CD4-positive, alpha-beta T cell treated with Interleukin-15 for 4 hours (primary cell): Measurements from ENCODE around the gene OR2T11.
"Not testable (repeated sequence)": the region's sequence is repeated elsewhere in the genome, so short reads cannot be mapped to it uniquely, and the experiment has no call there.

Source experiments
- DNase-seq: peaks from one replicate; pipeline ENCODE4 v3.0.0-alpha.2; 2020; ENCODE audit warnings: low spot score

OR2T11 gene

DNA sequence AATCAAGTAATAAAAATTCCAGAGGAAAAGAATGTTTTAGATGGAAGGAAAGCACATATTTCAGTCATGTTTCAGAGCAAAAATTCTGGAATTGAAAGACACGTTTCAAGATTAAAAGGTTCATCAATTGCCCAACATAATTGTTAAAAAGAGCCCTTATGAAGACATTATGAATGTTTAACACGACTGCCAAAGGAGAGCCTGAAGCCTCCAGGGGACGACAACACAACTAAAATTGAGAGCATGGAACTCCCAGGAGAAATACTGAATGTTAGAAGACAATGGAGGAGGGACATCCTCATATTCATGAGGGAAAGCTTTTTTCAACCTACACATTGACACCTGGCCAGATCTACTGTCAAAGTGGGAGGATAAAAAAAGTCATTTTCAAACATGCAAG lies 16.0 kb downstream of the OR2T11 start:
- peak; percentile 45 for DNase-seq

DNA sequence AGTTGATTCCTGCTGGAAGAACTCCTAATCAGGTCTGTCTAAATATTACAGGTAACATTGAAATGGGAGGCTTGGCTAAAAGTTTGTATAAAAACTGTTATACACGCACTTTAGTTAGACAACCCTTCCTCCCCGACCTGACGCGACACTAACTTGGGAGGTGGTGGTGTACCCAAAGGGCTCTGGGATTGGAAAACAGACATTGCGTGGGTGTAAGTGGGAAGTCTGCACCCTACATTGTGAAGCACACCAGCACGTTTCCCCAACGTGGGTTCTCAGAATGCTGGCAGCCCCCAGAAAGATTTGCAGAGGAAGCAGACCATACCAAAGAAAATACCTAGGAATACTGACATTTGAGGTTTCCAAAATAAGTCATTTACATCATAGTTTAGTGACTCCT lies 16.8 kb downstream of the OR2T11 start:
- DNase-seq = no peak

GRCh38 chr1:248613742-248614141 lies 21.1 kb downstream of the OR2T11 start:
- DNase-seq = no peak

- no peak for DNase-seq
Measured at GRCh38 chr1:248611883-248612414, 22.9 kb downstream of the OR2T11 start.

- DNase-seq = no peak
Measured at GRCh38 chr1:248610301-248610700, 24.6 kb downstream of the OR2T11 start.

- DNase-seq = no peak
Measured at GRCh38 chr1:248599396-248599795, 35.5 kb downstream of the OR2T11 start.

DNA sequence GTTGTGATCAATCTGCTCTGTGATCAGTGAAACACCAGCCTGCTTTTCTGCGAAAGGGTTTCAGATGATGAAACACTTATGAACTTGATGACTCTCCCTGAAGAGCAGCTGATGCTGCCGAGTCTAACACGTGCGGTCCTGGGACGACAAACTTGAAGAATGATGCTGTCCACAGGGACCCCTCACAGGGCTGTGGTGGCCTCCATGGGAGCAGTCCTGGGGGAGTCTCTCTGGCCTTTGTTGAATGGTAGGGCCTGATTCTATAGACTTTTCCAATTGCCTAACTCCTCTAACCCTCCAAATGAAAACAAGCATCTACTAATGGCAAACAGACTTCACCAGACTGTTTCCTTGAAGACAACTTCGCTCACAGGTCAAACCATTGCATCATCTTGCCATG lies 37.3 kb downstream of the OR2T11 start, which contains the start of gene OR2T10:
TSS of gene OR2T10 (minus strand) at position 112 of the 400 bp plus-strand sequence. CDS start 3,932 bp downstream, outside the sequence.
- DNase-seq = no peak

DNA sequence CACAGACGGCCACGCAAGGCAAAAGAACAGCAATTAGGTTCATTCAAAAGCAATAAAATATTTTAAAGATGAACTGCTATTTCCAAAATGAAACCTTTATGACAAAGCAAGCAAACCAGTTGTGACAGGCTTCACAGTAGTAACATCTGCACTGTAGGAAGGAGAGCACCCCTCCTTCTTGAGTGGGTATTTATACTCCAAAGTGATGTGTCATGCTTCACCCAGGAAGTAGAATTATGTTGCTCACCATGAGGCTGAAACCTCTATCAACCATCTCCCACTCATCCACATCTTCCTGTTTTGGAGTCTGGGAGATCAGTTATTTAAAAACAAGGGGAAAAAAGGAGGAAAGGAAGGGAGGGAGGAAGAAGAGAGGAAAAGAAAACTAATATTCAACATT lies 38.3 kb downstream of the OR2T11 start:
- no peak for DNase-seq

GRCh38 chr1:248593226-248593625 lies 41.7 kb downstream of the OR2T11 start:
- no peak for DNase-seq

DNA sequence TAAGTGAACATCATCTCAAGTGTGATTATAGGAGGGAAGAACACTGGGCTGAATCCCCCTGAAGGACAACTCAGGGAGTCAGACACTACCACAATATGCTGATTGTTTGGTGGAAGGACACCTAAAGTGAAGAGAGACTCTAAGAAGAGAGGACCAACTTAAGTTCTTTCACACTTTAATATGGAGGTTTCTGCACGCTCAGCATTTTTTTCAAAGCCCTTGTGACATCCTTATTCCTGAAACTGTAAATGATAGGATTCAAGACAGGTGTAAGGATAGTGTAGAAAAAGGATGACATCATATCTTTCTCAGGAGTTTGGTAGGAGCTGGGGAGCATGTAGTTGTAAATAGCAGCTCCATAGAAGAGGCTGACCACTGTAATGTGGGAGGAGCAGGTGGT lies 42.2 kb downstream of the OR2T11 start:
- DNase-seq = no peak

GRCh38 chr1:248590055-248590454 lies 44.8 kb downstream of the OR2T11 start:
- DNase-seq = no peak

GRCh38 chr1:248589334-248589733 lies 45.6 kb downstream of the OR2T11 start:
- no peak for DNase-seq

DNA sequence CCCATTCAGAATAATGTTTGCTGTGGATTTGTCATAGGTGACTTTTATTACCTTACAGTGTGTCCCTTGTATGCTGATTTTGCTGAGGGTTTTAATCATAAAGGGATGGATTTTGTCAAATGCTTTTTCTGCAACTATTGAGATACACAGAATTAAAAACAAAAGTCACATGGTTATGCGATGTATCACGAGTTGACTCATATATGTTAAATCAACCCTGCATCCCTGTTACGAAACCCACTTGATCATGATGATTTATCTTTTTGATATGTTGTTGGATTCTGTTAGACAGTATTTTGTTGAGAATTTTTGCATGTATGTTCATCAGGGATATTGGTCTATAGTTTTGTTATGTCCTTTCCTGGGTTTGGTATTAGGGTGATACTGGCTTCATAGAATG lies 49.6 kb downstream of the OR2T11 start:
- no peak for DNase-seq

DNA sequence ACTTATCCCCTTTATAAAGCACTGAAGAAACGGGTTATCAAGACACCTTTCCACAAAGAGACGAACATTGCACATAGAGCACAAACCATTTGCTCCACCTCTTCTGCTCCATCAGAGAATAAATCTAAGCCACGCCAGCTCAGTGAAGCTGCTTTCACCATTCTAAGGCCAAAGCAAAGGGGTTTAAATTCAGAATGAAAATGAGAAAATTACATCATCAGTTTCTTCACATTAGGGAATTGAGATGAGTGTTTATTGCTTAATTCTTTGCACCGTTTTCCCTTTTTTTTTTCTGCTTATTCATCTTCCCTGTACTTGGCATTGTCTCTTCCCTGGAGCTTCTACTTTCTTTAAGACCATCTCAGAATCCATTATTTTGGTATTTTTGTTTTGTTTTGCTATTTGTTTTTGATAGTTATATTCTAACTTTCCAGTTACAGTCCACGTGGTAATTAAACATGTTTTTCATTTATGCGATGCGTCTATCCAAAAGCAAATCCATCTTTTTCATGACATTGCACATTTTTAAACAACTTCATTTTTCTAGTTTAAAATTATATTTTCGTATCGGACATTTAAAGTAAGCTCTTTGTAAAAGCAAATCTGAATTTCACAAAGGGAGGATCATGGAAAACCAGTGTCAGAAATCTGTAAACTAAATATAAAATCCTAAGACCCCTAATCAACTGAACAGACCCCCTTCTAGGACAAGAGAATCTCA lies 58.5 kb downstream of the OR2T11 start:
- DNase-seq = no peak

- not testable (repeated sequence) for DNase-seq
Measured at GRCh38 chr1:248574657-248575056, 60.2 kb downstream of the OR2T11 start, which contains the start of gene OR2T34. OR2T34 (minus strand) TSS chr1:248574757; CDS start chr1:248574757, 0 bp downstream.

DNA sequence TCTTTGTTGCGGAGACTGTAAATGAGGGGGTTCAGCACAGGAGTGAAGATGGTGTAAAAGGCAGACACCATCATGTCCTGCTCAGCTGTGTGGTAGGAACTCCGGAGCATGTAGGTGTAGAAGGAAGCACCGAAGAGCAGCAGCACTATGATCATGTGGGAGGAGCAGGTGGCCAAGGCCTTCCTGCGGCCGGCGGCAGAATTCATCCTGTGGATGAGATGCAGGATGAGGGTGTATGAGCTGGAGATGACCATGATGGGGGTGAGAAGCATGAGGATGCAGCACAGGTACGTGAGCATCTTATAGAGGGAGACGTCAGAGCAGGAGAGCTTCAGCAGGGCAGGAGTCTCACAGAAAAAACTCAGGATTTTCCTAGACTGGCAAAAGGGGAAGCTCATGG lies 61.0 kb downstream of the OR2T11 start:
- not testable (repeated sequence) for DNase-seq
